GM18508 (cell line): ENCODE data around the gene TMEM132D.

Experiments used
- ATAC-seq: cut with Tn5 transposase; IDR thresholded peaks from one replicate; pipeline ENCODE4 v1.9.1; 2021; ENCODE audit warnings: moderate number of reproducible peaks; ENCODE audit not compliant: insufficient read depth, unreplicated experiment

TMEM132D gene

DNA sequence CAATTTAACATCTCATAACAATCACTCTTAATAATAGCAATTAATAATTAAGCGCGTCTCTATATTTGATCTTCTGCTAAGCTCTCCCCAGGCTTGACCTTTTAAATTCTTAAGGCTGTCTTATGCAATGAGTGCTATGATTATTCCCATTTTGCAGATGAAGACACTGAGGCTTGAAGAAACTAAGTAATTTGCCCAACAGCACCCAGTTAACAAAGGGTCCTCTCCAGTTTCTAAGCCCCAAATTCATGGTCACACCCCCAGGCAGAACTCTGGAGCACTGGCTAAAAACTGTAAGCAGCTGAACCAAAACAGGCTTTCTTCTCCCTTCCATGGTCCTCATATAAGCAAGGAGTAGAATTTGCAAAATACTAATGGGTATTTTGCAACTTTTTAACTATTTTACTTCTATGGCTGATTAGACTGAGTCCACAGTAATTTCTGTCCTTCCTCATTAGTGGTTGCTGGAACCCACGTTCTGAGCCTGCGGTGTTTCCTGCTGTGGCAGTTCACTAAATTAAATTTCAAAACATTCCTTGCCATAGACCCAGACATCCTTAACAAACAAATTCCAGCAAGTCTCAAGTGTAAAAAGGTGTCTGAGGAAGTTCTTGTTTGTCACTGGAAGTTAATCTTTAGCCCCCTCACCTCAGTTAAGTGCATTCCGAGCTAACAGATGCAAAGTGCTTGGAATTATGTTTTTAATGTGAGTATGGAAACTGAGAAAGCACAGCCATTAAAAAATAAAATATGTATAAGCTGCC lies 76.5 kb downstream of the TMEM132D start:
- no peak for ATAC-seq

DNA sequence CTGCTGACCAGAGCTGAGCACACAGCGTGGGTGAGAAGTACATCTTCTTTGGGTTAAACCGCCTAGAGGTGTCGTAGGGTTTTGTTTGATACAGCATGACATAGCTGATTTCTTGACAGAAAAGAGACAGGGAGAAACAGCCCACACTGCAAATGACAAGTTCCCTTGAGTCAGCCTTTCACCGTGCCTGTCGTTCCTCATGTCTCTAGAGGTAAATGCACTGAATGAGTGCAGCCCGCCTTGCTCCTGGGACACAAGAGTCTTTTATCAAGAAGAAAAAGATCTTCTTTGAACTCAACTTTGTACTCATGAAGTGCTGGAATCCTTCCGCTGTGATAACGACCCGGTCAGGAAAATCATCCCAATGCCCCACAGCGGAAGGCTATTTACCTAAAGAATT lies 77.6 kb downstream of the TMEM132D start:
- ATAC-seq: no peak

DNA sequence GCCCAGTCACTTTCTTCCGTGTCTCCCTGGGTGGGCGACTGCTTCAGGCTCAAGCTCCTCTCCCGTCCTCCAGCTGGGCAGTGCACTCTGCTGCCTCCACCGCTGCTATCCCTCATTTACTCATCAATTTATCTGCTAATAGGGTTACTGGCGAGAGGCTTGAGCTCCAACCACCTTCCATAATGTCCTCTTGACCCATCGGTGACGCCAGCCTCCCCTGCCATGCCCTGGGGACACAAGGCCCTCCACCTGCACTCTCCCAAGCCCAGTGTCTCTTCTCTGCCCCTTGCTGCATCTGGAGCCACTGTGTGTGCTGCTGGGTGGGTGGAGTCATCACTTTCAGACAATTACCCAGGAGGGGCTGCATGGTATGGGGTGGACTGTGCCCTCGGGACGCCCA lies 78.5 kb downstream of the TMEM132D start:
- ATAC-seq: no peak

DNA sequence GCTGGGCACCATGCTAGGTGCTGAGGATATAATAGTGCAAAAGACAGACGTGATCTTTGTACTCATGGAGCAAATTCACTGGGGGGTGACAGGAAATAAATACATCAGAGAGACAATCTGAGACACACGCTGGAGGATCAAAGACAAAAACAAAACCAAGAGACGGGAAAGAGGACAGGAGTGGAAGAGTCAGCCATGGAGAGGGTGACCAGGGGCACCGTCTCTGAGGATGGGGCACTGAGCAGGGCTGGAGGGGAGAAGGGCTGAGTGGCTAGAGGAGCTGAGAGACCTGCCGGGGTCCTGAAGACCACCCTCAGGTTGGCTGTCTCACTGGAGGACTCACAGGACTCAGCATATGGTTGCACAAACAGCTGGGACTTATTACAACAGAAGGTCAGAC lies 81.9 kb downstream of the TMEM132D start:
- no peak for ATAC-seq

DNA sequence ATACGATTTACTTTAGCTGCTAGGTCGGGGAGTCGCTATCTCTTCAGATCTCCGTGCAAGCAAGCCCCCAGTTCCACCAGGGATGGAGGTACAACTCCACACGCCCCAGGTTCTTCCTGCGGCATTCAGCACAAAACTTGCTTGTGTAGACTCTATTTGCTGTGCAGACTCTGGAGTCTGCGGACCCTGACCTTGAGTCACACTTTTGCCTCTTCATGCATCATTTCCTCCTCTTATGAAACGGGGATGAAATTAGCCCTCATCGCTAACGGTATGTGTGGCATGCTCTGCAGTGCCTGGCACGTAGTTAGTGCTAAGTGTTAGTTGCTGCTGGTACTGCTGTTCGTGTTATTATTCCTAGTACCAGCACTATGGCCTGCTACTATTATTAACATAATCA lies 84.4 kb downstream of the TMEM132D start:
- no peak for ATAC-seq

DNA sequence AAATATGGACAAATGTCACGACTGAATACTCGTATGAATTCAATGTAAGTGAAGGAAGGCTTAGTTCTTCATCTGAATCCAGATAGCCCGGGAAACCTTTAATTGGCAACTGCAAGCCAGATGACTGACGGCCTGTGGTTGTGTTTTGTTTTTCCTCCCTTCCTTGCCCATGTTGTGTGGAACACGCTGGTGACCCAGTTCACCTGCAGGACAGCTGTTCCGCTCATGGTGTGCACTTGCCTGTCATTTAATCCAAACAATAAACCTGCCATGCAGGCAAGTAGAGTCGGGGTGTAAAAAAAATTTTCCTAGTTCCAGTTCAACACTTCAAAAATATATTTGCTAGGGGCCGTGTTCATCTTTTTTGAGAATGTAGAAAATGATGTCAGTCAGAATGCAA lies 88.0 kb downstream of the TMEM132D start:
- ATAC-seq: no peak

DNA sequence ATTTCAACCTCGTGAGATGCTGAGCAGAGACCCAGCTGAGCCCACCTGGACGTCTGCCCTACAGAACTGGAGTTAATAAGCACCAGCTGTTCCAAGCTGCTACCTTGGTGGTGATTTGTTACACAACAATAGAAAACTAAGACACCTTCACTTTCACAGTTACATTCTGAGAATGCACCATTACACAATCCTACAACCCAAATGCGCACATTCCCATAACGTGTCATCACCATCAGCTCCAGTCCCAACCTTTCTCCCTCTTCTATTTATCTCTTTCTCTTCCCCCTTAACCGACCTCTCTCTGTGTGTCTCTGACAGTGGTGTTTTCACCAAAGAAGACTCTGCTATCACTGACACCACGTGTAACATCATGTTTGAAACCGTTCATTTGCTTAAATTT lies 91.9 kb downstream of the TMEM132D start:
- ATAC-seq: no peak

DNA sequence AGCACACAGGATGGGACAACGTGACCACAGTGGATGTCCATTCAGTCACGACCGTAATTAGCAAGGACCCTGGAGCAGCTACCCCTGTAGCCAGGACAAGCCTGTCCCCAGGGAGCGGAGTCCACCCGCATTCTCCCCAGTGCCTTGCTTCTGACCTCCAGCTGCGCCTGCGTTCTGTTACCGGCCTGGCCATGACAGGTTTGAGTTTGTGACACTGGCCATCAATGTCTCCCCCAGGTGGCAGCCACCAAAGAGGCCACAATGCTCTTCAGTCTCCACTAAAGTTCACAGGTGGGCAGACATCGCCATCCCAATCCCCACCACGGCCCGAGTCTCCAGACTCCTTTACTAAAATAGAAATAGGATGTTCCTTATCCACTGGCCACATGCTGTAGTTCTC lies 96.7 kb downstream of the TMEM132D start:
- no peak for ATAC-seq

DNA sequence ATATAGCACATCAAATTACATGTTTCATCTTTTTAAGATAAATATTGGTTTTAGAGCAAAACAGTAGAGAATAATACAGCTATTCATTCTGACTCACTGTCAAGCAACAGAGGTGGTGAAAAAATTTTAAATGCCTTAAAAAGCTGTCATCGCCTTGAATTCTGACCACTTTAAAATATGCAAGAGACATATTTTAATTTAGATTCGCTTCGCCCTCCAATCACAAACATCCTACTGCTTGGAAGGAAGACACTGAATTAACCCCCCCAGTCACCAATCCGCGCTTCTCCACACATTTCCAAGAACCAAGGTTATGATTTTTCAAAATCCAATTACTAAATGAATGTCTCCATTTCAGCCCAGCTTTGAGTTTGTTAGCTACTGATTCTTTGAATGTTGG lies 112.4 kb downstream of the TMEM132D start:
- no peak for ATAC-seq

DNA sequence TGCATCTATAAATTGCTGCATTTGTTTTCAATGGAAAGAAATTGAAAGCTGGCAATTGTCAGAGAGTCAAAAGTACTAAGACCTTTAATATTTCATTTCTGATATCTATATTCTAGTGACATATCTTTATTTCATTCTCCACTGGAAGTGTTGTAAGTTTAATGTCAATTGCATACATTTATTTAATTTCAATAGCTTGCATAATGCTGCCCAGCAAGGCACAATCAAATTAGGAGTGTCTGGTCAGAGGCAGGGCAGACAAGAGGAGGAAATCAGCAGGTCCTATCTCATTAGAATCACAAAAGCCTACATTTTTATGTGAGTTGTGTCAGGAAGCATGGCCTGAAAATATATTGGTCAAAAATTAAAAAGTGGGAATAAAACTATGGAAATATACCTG lies 112.9 kb downstream of the TMEM132D start:
- no peak for ATAC-seq

DNA sequence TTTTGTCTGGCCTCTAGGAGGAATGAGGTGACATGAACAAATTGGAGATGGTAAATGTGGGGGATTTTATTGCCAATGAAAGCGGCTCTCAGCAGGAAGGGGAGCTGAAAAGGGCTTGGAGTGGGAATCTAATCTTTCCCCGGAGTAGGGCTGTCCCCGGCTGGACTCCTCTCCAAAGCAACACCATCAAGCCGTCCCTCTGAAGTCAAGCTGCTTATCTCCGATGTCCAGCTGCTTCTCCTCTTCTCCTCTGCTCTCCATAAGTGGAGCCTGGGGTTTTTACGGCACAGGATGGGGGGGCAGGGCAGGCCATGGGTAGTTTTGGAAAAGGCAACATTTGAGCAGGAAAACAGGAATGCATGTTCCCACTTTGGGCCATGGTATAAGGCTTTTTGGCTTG lies 113.5 kb downstream of the TMEM132D start:
- ATAC-seq: no peak

DNA sequence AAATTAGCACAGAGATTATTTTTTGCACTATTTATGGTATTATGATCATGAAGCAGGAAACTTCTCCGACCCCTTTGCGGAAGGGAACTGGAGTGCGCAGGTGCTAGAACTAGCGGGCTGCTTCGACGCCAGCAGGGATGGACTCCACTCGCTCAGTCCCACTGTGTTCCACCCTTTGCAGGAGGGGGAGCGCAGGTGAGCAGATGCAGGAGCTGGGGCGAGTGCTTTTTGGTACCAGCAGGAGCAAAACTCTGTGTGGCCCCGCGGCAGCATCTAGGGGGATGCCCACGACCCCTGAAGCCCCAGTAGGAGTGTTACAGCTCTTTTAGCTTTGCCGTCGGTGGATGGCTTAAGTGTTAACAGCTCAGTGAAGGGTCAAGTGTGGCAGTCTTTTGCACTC lies 113.9 kb downstream of the TMEM132D start:
- no peak for ATAC-seq

DNA sequence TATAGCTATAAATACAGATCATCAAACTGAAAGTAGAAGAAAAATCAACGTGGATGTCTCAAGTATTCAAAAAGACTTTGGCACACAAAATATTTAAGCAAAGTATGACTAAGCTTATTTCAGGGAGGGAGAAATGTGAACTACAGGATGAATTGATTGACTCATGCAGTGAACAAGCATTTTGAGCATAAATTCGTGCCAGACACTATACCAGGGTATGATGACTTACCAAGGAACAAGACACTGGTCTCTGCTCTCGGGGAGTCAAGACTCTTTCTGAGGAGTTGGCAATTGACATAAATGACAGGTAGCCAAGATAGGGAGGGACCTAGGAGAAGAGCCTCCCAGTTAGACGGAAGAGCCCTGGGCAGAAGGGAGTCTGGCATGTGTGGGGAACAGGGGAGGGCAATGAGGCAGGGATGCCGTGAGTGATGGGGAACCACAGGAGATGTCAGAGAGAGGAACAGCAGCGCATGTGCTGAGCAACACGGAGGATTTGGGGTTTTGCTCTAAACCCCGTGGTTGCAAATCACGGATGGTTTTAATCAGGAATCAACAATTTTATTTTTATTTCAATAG lies 115.2 kb downstream of the TMEM132D start:
- no peak for ATAC-seq

DNA sequence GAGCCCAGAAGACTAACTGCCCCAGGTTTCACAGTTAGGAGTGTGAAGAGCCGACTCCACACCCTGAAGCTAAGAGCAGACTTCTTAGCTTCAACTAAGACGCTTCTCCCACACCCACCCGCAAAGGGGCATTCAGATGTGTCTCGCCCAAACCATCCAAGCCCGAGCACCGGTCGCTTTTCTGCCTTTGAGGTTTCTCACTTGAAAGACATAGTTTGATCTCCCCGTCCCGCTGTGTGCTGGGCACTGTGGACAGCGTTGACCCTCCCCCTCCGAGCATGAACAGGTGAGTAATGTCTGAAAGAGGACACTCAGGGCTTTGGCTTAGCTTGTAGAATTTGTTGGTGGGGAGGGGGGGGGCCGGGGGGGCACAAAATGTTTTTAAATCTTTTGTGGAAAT lies 123.8 kb downstream of the TMEM132D start:
- ATAC-seq: no peak

DNA sequence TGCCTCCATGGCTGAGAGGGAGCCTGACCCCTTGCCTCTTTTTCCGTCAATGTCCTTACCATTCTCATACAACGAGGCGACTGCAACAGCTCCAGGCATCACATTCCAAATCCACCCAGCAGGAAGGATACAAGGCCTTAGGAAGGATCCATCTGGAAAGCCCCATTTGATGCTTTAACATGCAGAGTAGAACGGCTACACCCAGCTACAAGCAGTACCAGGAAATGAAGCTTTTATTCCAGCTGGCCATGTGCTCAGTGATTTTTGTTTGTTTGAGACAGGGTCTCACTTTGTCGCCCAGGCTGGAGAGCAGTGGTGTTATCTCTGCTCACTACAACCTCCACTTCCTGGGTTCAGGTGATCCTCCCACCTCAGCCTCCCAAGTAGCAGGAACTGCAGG lies 124.8 kb downstream of the TMEM132D start:
- no peak for ATAC-seq

DNA sequence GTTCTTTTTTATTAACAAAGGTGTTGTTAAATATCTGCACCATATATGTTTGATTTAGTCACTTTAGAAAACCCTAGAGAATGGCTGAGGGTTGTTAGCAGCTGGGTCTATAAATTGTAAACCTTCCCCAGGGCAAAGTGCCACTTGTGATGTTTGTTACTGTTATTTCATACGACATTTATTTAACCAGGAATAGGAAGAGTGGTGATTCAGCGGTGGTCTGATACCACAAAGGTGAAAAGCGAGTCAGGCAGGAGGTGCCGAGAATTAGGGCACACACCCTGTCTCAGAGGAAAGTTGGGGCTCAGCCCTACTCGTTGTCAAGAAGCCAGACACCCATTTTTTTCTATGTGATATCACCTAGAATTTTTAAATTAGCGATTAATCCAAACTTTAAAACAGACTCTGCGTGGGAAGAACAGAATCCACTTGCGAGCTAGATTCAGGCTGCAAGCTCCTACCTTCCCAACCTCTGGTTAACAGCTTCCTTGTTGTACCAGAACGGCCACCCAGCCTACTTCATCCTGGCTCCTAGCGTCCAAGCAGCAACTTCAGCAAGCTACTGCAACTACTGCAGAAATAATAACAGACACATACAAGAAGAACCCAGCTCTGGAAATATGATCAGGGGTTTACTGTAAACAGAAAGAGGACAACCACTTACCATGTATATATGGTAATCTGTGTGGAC lies 126.7 kb downstream of the TMEM132D start:
- no peak for ATAC-seq

DNA sequence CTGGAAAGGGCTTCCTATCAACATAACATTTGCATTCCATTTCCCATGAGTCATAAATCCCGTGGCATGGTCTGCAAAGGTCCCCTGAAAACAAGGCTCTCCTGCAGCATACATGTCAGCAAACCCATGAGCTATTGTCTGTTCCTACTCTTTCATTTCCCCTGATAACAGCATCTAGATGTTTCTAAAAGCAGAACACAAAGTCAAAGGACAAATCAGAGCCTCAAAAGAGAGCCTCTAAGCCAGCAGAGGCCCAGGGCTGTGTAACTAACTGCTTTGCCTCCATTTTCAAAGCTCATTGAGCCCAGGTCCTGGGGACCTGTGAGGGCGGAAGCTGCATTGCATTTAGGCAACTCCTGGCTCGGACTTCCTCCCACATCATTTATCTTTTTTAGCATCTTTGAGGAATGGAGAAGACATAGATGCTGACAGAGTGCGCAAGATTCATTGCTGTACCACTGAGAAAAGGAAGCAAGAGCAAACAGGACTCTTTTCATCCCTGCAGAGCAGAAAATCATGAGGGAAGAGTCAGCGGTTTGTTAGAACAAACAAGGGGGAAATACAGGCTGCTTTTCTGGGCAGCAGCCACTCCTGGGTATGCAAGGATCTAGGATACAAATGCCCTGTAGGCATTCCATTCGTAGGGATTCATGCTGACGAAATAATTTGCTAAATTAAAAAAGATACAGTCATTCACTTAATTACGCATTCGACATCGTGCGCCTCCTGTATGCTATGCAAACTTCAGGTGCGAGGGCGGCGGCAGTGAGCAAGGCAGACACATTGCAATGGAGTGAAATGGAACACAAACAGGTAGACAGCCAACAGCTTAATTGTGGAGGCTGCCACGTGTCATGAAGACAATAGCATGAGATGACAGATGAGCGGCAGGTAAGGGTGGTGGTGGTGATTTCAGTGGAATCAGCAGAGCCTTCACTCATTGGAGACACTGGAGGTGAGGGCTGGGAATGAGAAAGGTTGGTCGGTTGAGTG lies 131.0 kb downstream of the TMEM132D start:
- ATAC-seq: no peak

DNA sequence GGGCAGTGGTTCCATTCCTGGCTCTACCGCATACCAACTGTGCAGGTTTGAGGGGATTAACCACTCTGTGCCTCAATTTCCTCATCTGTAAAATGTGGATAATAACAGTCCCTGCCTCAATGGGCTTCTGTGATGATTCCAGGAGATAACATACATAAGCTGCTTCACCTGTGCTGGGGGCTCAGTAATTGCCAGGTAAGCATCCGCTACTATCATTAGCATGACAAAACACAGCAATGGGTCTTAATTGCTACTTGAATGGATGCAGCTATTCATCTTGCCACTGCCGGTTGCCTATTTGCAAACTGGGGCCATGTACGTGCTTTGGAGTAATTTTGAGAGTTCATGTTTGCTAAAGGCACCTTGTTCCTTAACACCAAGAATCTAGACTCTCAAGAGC lies 132.6 kb downstream of the TMEM132D start:
- ATAC-seq: no peak

DNA sequence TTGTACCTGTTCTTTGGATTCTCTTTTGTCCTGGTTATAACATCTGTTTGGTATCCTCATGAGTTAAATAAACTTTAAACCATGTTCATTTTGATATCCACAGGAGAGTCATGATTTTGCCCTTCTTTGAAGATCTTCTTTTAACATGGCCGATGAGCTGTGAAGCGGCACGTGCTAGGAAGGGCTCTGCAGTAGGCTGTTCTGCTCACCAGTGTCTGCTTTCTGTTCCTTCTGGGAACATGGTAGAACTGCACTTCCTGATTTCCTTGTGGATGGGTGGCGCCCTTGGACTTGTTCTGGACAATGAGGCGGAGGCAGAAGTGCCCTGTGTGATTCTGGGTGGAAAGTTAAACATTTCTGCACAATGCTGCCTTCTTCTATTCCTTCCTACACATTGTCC lies 138.1 kb downstream of the TMEM132D start:
- ATAC-seq: no peak

DNA sequence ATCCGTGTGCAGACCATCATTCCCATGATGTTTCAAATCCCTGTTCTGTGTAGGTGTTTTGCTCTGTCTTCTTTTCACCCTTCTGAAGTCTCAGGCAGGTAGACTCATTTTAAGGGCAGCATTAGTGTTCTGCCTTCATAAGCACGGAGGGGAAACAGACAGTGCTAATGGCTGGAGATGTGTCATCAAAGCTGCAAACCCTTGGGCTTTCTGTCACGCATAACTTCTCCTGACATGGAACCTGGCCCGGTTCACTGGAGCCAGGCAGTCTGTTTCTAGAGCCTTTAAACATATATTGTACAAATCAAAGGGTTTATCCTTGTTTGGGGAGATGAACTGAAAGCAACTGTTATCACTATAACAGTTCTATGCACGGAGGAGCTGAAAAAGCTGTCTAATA lies 141.4 kb downstream of the TMEM132D start:
- ATAC-seq: no peak

DNA sequence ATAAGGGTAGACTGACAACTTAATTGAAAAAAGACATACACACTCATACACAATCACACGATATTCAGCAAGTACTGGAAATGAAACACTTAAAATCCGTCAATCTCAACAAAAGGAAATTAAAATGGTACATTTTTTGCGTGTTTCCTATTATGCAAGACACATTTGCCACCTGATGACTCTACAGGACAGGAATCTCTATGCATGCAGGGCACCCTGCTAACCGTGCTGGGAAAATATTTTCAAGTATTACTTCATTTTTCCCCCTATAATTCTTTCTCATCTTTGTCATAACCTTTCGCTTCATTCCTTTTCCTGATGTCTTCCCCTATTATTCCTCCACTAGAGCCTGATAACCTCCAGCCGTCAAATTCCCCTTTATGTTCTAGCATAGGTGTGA lies 150.2 kb downstream of the TMEM132D start:
- no peak for ATAC-seq
